Stomach (tissue), 9 donors: ENCODE measurements around the gene NDUFB6. TPM values are rescaled to one million over a fixed set of nuclear protein-coding genes. Genes with fewer than 3 reads are reported as not detected.

ENCODE experiments used
- DNase-seq, 2 donors: peaks; one replicate each; pipeline versions ENCODE4 v3.0.0 to v3.0.0-alpha.2; 2013 to 2019
- H3K27ac ChIP-seq, 5 donors: fragments of 200-600 bp in 4 of 5; sonication (generic) in 4 of 5; one replicate each; pipeline ENCODE4 v1.5.1; 2013 to 2019; ENCODE audit warnings: mild to moderate bottlenecking in 1 of 5, moderate library complexity in 1 of 5
- H3K27me3 ChIP-seq, 3 donors: fragments of 200-600 bp; sonication (generic); one replicate each; pipeline ENCODE4 v1.5.1; 2017 to 2019; ENCODE audit warnings: mixed run types in 1 of 3
- H3K36me3 ChIP-seq, 4 donors: fragments of 200-600 bp; sonication (generic); 1 replicate in 3 of 4; 2 replicates in 1 of 4; pipeline ENCODE4 v1.5.1; 2016 to 2019
- H3K4me1 ChIP-seq, 4 donors: fragments of 200-600 bp; sonication (generic); one replicate each; pipeline ENCODE4 v1.5.1; 2016 to 2019
- H3K4me3 ChIP-seq, 4 donors: fragments of 200-600 bp; sonication (generic) in 3 of 4; one replicate each; pipeline ENCODE4 v1.5.1; 2016 to 2019; ENCODE audit warnings: mild to moderate bottlenecking in 1 of 4
- H3K9me3 ChIP-seq, 4 donors: fragments of 200-600 bp; sonication (generic); one replicate each; pipeline ENCODE4 v1.5.1; 2016 to 2019
- CTCF ChIP-seq, 7 experiments: fragments of 450-650 bp in 4 of 7; fragments of 200-600 bp in 3 of 7; sonication (generic) in 3 of 7; IDR thresholded peaks; one replicate each; pipeline ENCODE4 v1.5.1; 2016 to 2019; ENCODE audit warnings: antibody characterized with exemption in 7 of 7, control low read depth in 2 of 7, mild to moderate bottlenecking in 1 of 7
- EP300 ChIP-seq: sonication (generic); formaldehyde crosslinking; IDR thresholded peaks from one replicate; pipeline ENCODE4 v1.6.1; 2017; ENCODE audit warnings: antibody characterized with exemption
- POLR2A ChIP-seq, 4 donors: fragments of 450-650 bp; IDR thresholded peaks; one replicate each; pipeline ENCODE4 v1.6.1; 2016; ENCODE audit warnings: antibody characterized with exemption in 4 of 4, control low read depth in 2 of 4, mild to moderate bottlenecking in 1 of 4, moderate library complexity in 1 of 4
- POLR2AphosphoS5 ChIP-seq, 3 donors: sonication (generic); formaldehyde crosslinking; IDR thresholded peaks; one replicate each; pipeline ENCODE4 v1.6.1; 2016; ENCODE audit warnings: antibody characterized with exemption in 3 of 3
- WGBS, 5 donors: extraction: QIAGEN DNeasy Blood & Tissue Kit in 3 of 5; methylation state at CpG; one replicate each; pipeline versions ENCODE4 v1.1.5 to v1.1.7; 2013 to 2018; 5-methylcytosine and 5-hydroxymethylcytosine counted together
- intact Hi-C: fragments of 100-400 bp; cut with DNase I; formaldehyde crosslinking; loops from one replicate; pipeline ENCODE4 v1.15.1; 2023; ENCODE audit warnings: low total_unique reads
- polyA plus RNA-seq, 3 donors: library from polyadenylated mRNA; stranded (reverse); fragments of 200-250 nt; gene quantifications; one replicate each; pipeline ENCODE4 v1.2.3, GENCODE V29; 2013
- total RNA-seq, 5 donors: library from RNA; depleted of rRNA; stranded (reverse); fragments of >200 nt; gene quantifications; one replicate each; pipeline versions ENCODE4 v1.1.0 to v1.2.3, GENCODE V29; 2014 to 2016
- donor health status: healthy with polysubstance abuse.
- donor health status: Bipolar disorder and iron deficiency.
- donor health status: healthy.

NDUFB6 gene
- total and polyA plus RNA-seq, 8 donors, result 1.2 to 94.7 (median 44.9) TPM

- WGBS, 5 donors, result 47 to 75% (median 60%) methylated on average over 1 of the region's 1 CpG
- Histone ChIP-seq H3K27me3 (peaks cover 0 to 4% (median 0%) of the 10 kb centered on the region in 3 donors), H3K9me3 (no peaks in the 10 kb centered on the region), H3K4me1 (no peaks in the 10 kb centered on the region), H3K36me3 (no peaks in the 10 kb centered on the region), H3K4me3 (no peak overlapping the region), H3K27ac (no peak overlapping the region)
- TF ChIP-seq CTCF (IDR thresholded peaks at IDR 0.05), result no peak
- TF ChIP-seq EP300, result no peak
- TF ChIP-seq POLR2AphosphoS5 (IDR thresholded peaks at IDR 0.05), result no peak
- TF ChIP-seq POLR2A (IDR thresholded peaks at IDR 0.05), result no peak
- no peak for DNase-seq
- intact Hi-C loops, result no loop called here
Observed at GRCh38 chr9:32590898-32591297, 17.9 kb upstream of the NDUFB6 start.

- Histone ChIP-seq H3K27ac (no peak overlapping the region), H3K27me3 (peaks cover 0 to 6% (median 0%) of the 10 kb centered on the region in 3 donors), H3K36me3 (no peaks in the 10 kb centered on the region), H3K4me3 (no peak overlapping the region), H3K9me3 (no peaks in the 10 kb centered on the region), H3K4me1 (no peaks in the 10 kb centered on the region)
- no peak for DNase-seq
- 33 to 56% (median 42%) methylated on average over 2 of the region's 2 CpGs for WGBS, 5 donors
- intact Hi-C loops, result no loop called here
- TF ChIP-seq CTCF (IDR thresholded peaks at IDR 0.05), result no peak
- TF ChIP-seq EP300, result no peak
- no peak for TF ChIP-seq POLR2A (IDR thresholded peaks at IDR 0.05)
- no peak for TF ChIP-seq POLR2AphosphoS5 (IDR thresholded peaks at IDR 0.05)
Observed at GRCh38 chr9:32590476-32590875, 17.5 kb upstream of the NDUFB6 start.

- WGBS, 5 donors, result 46 to 52% (median 48%) methylated on average over 6 of the region's 6 CpGs
- Histone ChIP-seq H3K9me3 (no peaks in the 10 kb centered on the region), H3K27ac (no peak overlapping the region), H3K4me3 (no peak overlapping the region), H3K4me1 (no peaks in the 10 kb centered on the region), H3K27me3 (peaks cover 0 to 6% (median 0%) of the 10 kb centered on the region in 3 donors), H3K36me3 (no peaks in the 10 kb centered on the region)
- peak in 1 of 2 donors; percentile 63 for DNase-seq
- intact Hi-C loops, result no loop called here
- TF ChIP-seq EP300 (no peak), POLR2A (IDR thresholded peaks at IDR 0.05) (no peak), POLR2AphosphoS5 (IDR thresholded peaks at IDR 0.05) (no peak), CTCF (IDR thresholded peaks at IDR 0.05) (peak in 2 of 7 experiments; percentile 14 to 15)
Observed at GRCh38 chr9:32589083-32589723, 16.2 kb upstream of the NDUFB6 start.

GRCh38 chr9:32587901-32588300, 14.9 kb upstream of the NDUFB6 start:
- H3K36me3 ChIP-seq, result no peaks in the 10 kb centered on the region
- peaks cover 0 to 6% (median 0%) of the 10 kb centered on the region in 3 donors for H3K27me3 ChIP-seq
- intact Hi-C loops, result no loop called here
- no peaks in the 10 kb centered on the region for H3K4me1 ChIP-seq
- H3K9me3 ChIP-seq, result no peaks in the 10 kb centered on the region
- H3K27ac ChIP-seq, result no peak overlapping the region
- H3K4me3 ChIP-seq, result no peak overlapping the region
- DNase-seq, result no peak
- no peak for TF ChIP-seq POLR2A (IDR thresholded peaks at IDR 0.05)
- TF ChIP-seq EP300, result no peak
- TF ChIP-seq POLR2AphosphoS5 (IDR thresholded peaks at IDR 0.05), result no peak
- TF ChIP-seq CTCF (IDR thresholded peaks at IDR 0.05), result no peak
